Activated B cell treated with CpG ODN at 0.5 μM for 24 hours (primary cell): ENCODE measurements around the gene RAB11FIP3. TPM values are rescaled to one million over a fixed set of nuclear protein-coding genes. Genes with fewer than 3 reads are reported as not detected.
"Not testable (repeated sequence)": the region's sequence is repeated elsewhere in the genome, so short reads cannot be mapped to it uniquely, and the experiment has no call there.

ENCODE experiments used
- ATAC-seq: fragments of 200-7000 bp; cut with Tn5 transposase; one replicate; pipeline ENCODE4 v1.10.0; 2021; ENCODE audit warnings: low read depth, mild to moderate bottlenecking, moderate library complexity
- CTCF ChIA-PET: fragments of 350-600 bp; sonication (Branson Sonifier 250); formaldehyde crosslinking; loops from one replicate; lab custom pipeline; 2021; ENCODE audit warnings: antibody characterized with exemption; lab: Charles Lee
- POLR2A ChIA-PET: fragments of 350-600 bp; sonication (Branson Sonifier 250); formaldehyde crosslinking; loops from one replicate; lab custom pipeline; 2021; ENCODE audit warnings: antibody characterized with exemption; lab: Charles Lee
- DNase-seq: peaks from one replicate; pipeline ENCODE4 v3.0.0; 2022
- H3K27ac Mint-ChIP-seq: one replicate; pipeline ENCODE4 v1.8.0; 2020; ENCODE audit warnings: mixed read lengths
- H3K27me3 Mint-ChIP-seq: one replicate; pipeline ENCODE4 v1.8.0; 2021; ENCODE audit warnings: mixed read lengths
- H3K36me3 Mint-ChIP-seq: one replicate; pipeline ENCODE4 v1.8.0; 2021; ENCODE audit warnings: low read depth, mixed read lengths
- H3K4me1 Mint-ChIP-seq: one replicate; pipeline ENCODE4 v1.8.0; 2021; ENCODE audit warnings: mixed read lengths
- H3K4me3 Mint-ChIP-seq: one replicate; pipeline ENCODE4 v1.8.0; 2020; ENCODE audit warnings: mild to moderate bottlenecking, mixed read lengths
- H3K9me3 Mint-ChIP-seq: one replicate; pipeline ENCODE4 v1.8.0; 2020; ENCODE audit warnings: mixed read lengths
- CTCF ChIP-seq: fragments of 200-600 bp; IDR thresholded peaks from one replicate; pipeline ENCODE4 v1.8.0; 2022; ENCODE audit warnings: antibody characterized with exemption, mild to moderate bottlenecking
- intact Hi-C: fragments of 100-400 bp; cut with micrococcal nuclease; formaldehyde crosslinking; loops from one replicate; pipeline ENCODE4 v1.15.1; 2024
- total RNA-seq: library from RNA; stranded (reverse); gene quantifications from 2 replicates; pipeline ENCODE4 v1.2.3, GENCODE V29; 2022

Gene RAB11FIP3
- total RNA-seq, 1 donor from 2014 or later: 35.4 TPM

- no peak for DNase-seq
- ChIA-PET POLR2A (no interaction called here), CTCF (no interaction called here)
- H3K9me3 Mint-ChIP-seq: no peaks in the 10 kb centered on the region
- no peak overlapping the region for H3K4me3 Mint-ChIP-seq
- no peaks in the 10 kb centered on the region for H3K36me3 Mint-ChIP-seq
- ATAC-seq: no peak
- H3K27ac Mint-ChIP-seq: no peak overlapping the region
- intact Hi-C loops: no loop called here
- no peak for TF ChIP-seq CTCF
- H3K4me1 Mint-ChIP-seq: no peaks in the 10 kb centered on the region
- H3K27me3 Mint-ChIP-seq: no peaks in the 10 kb centered on the region
These were observed 13.7 kb upstream of the RAB11FIP3 start for GRCh38 chr16:411576-412265.

- H3K27ac Mint-ChIP-seq: no peak overlapping the region
These were observed 10.9 kb upstream of the RAB11FIP3 start for GRCh38 chr16:414395-415169.

GRCh38 chr16:415170-415498, 10.3 kb upstream of the RAB11FIP3 start:
- H3K27me3 Mint-ChIP-seq, H3K36me3 Mint-ChIP-seq, H3K4me3 Mint-ChIP-seq, POLR2A ChIA-PET, DNase-seq, H3K27ac Mint-ChIP-seq, H3K9me3 Mint-ChIP-seq, H3K4me1 Mint-ChIP-seq, CTCF ChIA-PET, ATAC-seq, intact Hi-C loops: not testable (repeated sequence)

More at GRCh38 chr16:414395-415169, 10.9 kb upstream of the RAB11FIP3 start:
- ChIA-PET POLR2A (no interaction called here), CTCF (no interaction called here)
- Mint-ChIP-seq H3K36me3 (no peaks in the 10 kb centered on the region), H3K27me3 (no peaks in the 10 kb centered on the region), H3K4me3 (no peak overlapping the region), H3K9me3 (no peaks in the 10 kb centered on the region), H3K4me1 (no peaks in the 10 kb centered on the region)
- intact Hi-C loops: no loop called here
- no peak for ATAC-seq
- TF ChIP-seq CTCF: no peak
- no peak for DNase-seq

- CTCF ChIA-PET, intact Hi-C loops, H3K9me3 Mint-ChIP-seq: not testable (repeated sequence)
These were observed 3.3 kb upstream of the RAB11FIP3 start for GRCh38 chr16:422179-422578.

GRCh38 chr16:424033-424622, 1.3 kb upstream of the RAB11FIP3 start:
- intact Hi-C loops: no loop called here
- Mint-ChIP-seq H3K27ac (peak overlapping the region; percentile 56), H3K4me1 (peaks cover 30% of the 10 kb centered on the region), H3K27me3 (no peaks in the 10 kb centered on the region), H3K4me3 (peak overlapping the region; percentile 89), H3K36me3 (peaks cover 5% of the 10 kb centered on the region), H3K9me3 (no peaks in the 10 kb centered on the region)
- ChIA-PET CTCF (no interaction called here), POLR2A (interaction anchor here (2.1 kb wide), 1 partner anchor 22 kb away, joined by 10 read pairs; the partner anchor contains the start of gene DECR2)
- no peak for DNase-seq
- no peak for TF ChIP-seq CTCF
- no peak for ATAC-seq

More at GRCh38 chr16:422179-422578, 3.3 kb upstream of the RAB11FIP3 start:
- H3K27me3 Mint-ChIP-seq, H3K4me3 Mint-ChIP-seq, DNase-seq, H3K36me3 Mint-ChIP-seq, H3K27ac Mint-ChIP-seq, ATAC-seq, POLR2A ChIA-PET: not testable (repeated sequence)
- peaks cover 15% of the 10 kb centered on the region for H3K4me1 Mint-ChIP-seq
